ENCODE results near the gene HACD2. TPM values are rescaled to one million over a fixed set of nuclear protein-coding genes. Genes with fewer than 3 reads are reported as not detected.

The HACD2 gene
- total RNA-seq, 1 experiment from 2014 or later, result 43.0 TPM

GRCh38 chr3:123459862-123460261, 125.0 kb downstream of the HACD2 start:
- Histone ChIP-seq H3K36me3 (ENCODE audit: control insufficient read depth in 1 of 2, insufficient read depth in 2 of 2, low read length in 2 of 2) (no peaks in the 10 kb centered on the region), H3K9ac (ENCODE audit: low read length) (no peak overlapping the region), H2AFZ (ENCODE audit: low read depth, low read length, poor library complexity, severe bottlenecking) (no peak overlapping the region), H3K9me3 (ENCODE audit: control insufficient read depth in 1 of 2, insufficient read depth in 1 of 2, low read depth in 1 of 2, low read length in 2 of 2) (no peaks in the 10 kb centered on the region), H3K4me3 (replicated peaks in 1 of 2; ENCODE audit: low read depth in 1 of 2, low read length in 2 of 2) (no peak overlapping the region), H3K27ac (ENCODE audit: low read depth, low read length) (no peak overlapping the region), H4K20me1 (ENCODE audit: insufficient read depth) (no peaks in the 10 kb centered on the region), H3K4me1 (ENCODE audit: control insufficient read depth in 1 of 2, insufficient read depth in 2 of 2, low read length in 2 of 2) (no peaks in the 10 kb centered on the region), H3K27me3 (ENCODE audit: insufficient read depth, low read length) (peaks cover 9% of the 10 kb centered on the region; the same call in 1 of the 2 replicates), H3K9me2 (ENCODE audit: insufficient read depth) (no peaks in the 10 kb centered on the region), H3K79me2 (ENCODE audit: insufficient read depth, low read length) (no peaks in the 10 kb centered on the region), H3K4me2 (ENCODE audit: low read length) (no peak overlapping the region)
- ChIA-PET RAD21 (ENCODE audit: low non-redundant PET in 1 of 2, low total read pairs in 2 of 2, uncharacterized antibody in 2 of 2, unreplicated experiment in 2 of 2) (no interaction called here), CTCF (no interaction called here), POLR2A (no interaction called here)
- no TSS peak for BruUV-seq (replicated peaks)
- DNase-seq (ENCODE audit: low read depth, low spot score), result no peak
- no peak for ATAC-seq
- intact Hi-C loops (cut with micrococcal nuclease), result no loop called here
- TF ChIP-seq MAX (IDR thresholded peaks at IDR 0.05) (no peak), EZH2 (IDR thresholded peaks at IDR 0.05) (no peak), ZFX (IDR thresholded peaks at IDR 0.05) (no peak), POLR2A (IDR thresholded peaks at IDR 0.05; ENCODE audit: borderline replicate concordance, extremely low read depth, insufficient read depth, insufficient read length) (no peak), YY1 (IDR thresholded peaks at IDR 0.05; ENCODE audit: extremely low read depth, insufficient replicate concordance, low read depth, low read length) (no peak), CBX3 (IDR thresholded peaks at IDR 0.05; ENCODE audit: low read depth) (no peak)
- TF ChIP-seq, protein P1, sequence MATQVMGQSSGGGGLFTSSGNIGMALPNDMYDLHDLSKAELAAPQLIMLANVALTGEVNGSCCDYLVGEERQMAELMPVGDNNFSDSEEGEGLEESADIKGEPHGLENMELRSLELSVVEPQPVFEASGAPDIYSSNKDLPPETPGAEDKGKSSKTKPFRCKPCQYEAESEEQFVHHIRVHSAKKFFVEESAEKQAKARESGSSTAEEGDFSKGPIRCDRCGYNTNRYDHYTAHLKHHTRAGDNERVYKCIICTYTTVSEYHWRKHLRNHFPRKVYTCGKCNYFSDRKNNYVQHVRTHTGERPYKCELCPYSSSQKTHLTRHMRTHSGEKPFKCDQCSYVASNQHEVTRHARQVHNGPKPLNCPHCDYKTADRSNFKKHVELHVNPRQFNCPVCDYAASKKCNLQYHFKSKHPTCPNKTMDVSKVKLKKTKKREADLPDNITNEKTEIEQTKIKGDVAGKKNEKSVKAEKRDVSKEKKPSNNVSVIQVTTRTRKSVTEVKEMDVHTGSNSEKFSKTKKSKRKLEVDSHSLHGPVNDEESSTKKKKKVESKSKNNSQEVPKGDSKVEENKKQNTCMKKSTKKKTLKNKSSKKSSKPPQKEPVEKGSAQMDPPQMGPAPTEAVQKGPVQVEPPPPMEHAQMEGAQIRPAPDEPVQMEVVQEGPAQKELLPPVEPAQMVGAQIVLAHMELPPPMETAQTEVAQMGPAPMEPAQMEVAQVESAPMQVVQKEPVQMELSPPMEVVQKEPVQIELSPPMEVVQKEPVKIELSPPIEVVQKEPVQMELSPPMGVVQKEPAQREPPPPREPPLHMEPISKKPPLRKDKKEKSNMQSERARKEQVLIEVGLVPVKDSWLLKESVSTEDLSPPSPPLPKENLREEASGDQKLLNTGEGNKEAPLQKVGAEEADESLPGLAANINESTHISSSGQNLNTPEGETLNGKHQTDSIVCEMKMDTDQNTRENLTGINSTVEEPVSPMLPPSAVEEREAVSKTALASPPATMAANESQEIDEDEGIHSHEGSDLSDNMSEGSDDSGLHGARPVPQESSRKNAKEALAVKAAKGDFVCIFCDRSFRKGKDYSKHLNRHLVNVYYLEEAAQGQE (IDR thresholded peaks at IDR 0.05; ENCODE audit: low read depth), result no peak

DNA sequence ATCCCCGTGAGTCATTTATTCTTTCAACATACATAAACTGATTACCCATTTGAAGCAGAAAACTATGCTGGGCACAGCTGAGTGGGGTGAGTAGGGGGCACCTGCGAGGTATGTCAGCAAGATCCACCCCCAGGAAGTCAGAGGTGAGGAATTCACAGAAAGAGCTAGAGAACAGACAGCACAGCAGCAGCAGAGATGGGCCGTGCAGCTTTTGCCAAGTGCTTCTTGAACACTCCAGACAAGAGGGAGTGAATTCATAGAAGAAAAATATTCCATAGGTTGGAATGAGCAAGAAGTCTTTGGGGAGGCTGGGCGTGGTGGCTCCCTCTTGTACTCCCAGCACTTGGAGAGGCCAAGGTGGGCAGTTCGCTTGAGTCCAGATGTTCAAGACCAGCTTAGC, 126.6 kb downstream of the HACD2 start:
- ChIA-PET CTCF (no interaction called here), RAD21 (ENCODE audit: low non-redundant PET in 1 of 2, low total read pairs in 2 of 2, uncharacterized antibody in 2 of 2, unreplicated experiment in 2 of 2) (no interaction called here), POLR2A (no interaction called here)
- H3K4me2 ChIP-seq (ENCODE audit: low read length), result no peak overlapping the region
- no peak overlapping the region for H3K27ac ChIP-seq (ENCODE audit: low read depth, low read length)
- no peak overlapping the region for H2AFZ ChIP-seq (ENCODE audit: low read depth, low read length, poor library complexity, severe bottlenecking)
- no peaks in the 10 kb centered on the region for H4K20me1 ChIP-seq (ENCODE audit: insufficient read depth)
- no peak overlapping the region for H3K4me3 ChIP-seq (replicated peaks in 1 of 2; ENCODE audit: low read depth in 1 of 2, low read length in 2 of 2)
- DNase-seq (ENCODE audit: low read depth, low spot score) (no peak), ATAC-seq (no peak)
- H3K9me2 ChIP-seq (ENCODE audit: insufficient read depth), result no peaks in the 10 kb centered on the region
- H3K27me3 ChIP-seq (ENCODE audit: insufficient read depth, low read length), result no peaks in the 10 kb centered on the region
- H3K9ac ChIP-seq (ENCODE audit: low read length), result no peak overlapping the region
- intact Hi-C loops (cut with micrococcal nuclease), result no loop called here
- no TSS peak for BruUV-seq (replicated peaks)
- TF ChIP-seq, protein P1 (IDR thresholded peaks at IDR 0.05; ENCODE audit: low read depth), result no peak
- TF ChIP-seq SIN3A (IDR thresholded peaks at IDR 0.05; ENCODE audit: low read depth) (no peak), SRF (IDR thresholded peaks at IDR 0.05; ENCODE audit: low read depth) (no peak), ZFX (IDR thresholded peaks at IDR 0.05) (no peak), EZH2phosphoT487 (IDR thresholded peaks at IDR 0.05; ENCODE audit: borderline replicate concordance) (no peak)
- no peaks in the 10 kb centered on the region for H3K36me3 ChIP-seq (ENCODE audit: control insufficient read depth in 1 of 2, insufficient read depth in 2 of 2, low read length in 2 of 2)
- no peaks in the 10 kb centered on the region for H3K9me3 ChIP-seq (ENCODE audit: control insufficient read depth in 1 of 2, insufficient read depth in 1 of 2, low read depth in 1 of 2, low read length in 2 of 2)
- no peaks in the 10 kb centered on the region for H3K79me2 ChIP-seq (ENCODE audit: insufficient read depth, low read length)
- H3K4me1 ChIP-seq (ENCODE audit: control insufficient read depth in 1 of 2, insufficient read depth in 2 of 2, low read length in 2 of 2), result no peaks in the 10 kb centered on the region

All from HCT116 (cell line).